ENCODE data around the gene ZNF808.

DNA sequence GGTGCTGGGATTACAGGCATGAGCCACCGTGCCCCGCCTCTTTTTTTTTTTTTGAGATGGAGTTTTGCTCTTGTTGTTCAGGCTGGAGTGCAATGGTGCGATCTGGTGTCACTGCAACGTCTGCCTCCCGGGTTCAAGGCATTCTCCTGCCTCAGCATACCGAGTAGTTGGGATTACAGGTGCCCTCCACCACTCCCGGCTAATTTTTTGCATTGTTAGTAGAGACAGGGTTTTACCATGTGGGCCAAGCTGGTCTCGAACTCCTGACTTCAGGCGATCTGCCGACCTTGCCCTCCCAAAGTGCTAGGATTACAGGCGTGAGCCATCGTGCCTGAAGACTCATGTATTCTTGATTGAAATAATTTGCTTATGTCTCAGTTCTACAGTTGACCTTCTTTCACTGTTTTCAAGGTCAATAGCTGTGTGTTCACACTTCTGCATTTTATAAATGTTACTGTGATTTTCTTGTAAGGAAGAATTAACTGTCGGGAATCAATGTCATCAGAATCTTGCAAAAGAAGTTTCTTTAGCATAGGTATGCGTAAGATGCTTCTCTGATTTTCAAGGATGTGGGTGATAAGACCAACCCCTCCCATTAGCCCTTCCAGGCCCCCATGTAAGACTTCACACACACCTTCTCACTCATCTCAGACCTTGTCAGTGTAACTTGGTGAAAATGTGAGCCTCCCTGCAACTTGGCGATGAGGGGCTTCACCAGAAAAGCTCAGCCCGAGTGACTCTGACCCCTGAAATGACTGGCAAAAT lies 29.9 kb downstream of the ZNF808 start:
- no peak for TF ChIP-seq TAF1 (IDR thresholded peaks at IDR 0.05; ENCODE audit: borderline replicate concordance, insufficient read depth, low read length)
- TF ChIP-seq, protein P1, sequence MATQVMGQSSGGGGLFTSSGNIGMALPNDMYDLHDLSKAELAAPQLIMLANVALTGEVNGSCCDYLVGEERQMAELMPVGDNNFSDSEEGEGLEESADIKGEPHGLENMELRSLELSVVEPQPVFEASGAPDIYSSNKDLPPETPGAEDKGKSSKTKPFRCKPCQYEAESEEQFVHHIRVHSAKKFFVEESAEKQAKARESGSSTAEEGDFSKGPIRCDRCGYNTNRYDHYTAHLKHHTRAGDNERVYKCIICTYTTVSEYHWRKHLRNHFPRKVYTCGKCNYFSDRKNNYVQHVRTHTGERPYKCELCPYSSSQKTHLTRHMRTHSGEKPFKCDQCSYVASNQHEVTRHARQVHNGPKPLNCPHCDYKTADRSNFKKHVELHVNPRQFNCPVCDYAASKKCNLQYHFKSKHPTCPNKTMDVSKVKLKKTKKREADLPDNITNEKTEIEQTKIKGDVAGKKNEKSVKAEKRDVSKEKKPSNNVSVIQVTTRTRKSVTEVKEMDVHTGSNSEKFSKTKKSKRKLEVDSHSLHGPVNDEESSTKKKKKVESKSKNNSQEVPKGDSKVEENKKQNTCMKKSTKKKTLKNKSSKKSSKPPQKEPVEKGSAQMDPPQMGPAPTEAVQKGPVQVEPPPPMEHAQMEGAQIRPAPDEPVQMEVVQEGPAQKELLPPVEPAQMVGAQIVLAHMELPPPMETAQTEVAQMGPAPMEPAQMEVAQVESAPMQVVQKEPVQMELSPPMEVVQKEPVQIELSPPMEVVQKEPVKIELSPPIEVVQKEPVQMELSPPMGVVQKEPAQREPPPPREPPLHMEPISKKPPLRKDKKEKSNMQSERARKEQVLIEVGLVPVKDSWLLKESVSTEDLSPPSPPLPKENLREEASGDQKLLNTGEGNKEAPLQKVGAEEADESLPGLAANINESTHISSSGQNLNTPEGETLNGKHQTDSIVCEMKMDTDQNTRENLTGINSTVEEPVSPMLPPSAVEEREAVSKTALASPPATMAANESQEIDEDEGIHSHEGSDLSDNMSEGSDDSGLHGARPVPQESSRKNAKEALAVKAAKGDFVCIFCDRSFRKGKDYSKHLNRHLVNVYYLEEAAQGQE (IDR thresholded peaks at IDR 0.05; ENCODE audit: insufficient read depth in 1 of 2, low read depth in 2 of 2, low read length in 2 of 2) = no peak
- no peak for TF ChIP-seq POLR2AphosphoS5 (IDR thresholded peaks at IDR 0.05; ENCODE audit: low read depth, low read length)
- TF ChIP-seq FOXP2 (optimal IDR thresholded peaks at IDR 0.05; ENCODE audit: borderline replicate concordance, extremely low read depth, extremely low read length, insufficient read depth) = no peak
